NCI-H82 treated with DMSO at 0.1 percent for 48 hours (cell line): ENCODE measurements around the gene LLCFC1.

ENCODE experiments used
- DNase-seq: peaks from one replicate; lab custom pipeline; 2025; ENCODE audit not compliant: unreplicated experiment; lab: John Stamatoyannopoulos, UW

The LLCFC1 gene

DNA sequence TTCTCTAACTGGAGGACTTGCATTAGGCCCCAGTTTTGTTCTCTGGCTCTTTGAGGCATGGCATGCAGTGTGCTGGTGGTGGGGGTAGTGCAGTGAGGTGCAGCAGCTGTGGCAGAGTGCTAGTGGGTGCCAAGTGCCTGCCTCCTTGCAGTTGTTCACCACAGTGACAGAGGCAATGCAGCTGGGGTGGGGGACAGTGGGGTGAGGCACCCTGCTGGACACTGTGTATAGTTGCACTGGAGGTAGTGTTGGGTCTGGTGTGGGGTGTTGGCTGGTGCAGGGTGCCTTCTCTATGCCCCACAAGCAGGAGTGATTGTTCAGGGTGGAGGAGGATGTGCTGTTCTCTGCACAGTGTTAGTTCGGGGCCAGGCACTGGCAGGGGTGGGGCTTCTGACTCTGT lies 44.5 kb downstream of the LLCFC1 start:
- no peak for DNase-seq

DNA sequence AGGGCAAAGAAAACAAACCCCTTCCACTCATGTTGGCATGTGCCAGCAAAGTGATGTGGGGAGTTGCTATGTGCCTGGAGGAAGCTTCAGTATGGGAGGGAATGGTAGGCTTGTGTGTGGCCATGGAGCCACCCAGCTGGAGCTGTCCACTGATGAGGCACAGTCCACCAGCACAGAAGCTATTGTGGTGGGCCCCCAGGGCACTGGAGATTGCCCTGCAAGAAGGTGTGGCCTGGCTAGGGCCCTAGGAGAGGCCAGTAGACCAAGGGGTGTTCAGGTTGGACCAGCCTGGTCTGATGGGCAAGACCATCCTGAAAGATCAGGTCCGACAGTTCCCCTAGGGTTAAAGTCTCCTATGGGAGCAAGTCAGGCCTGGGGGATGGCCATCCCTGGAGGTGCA lies 45.0 kb downstream of the LLCFC1 start:
- no peak for DNase-seq
